BJ (cell line): Measurements from ENCODE around the gene TFE3. TPM values are rescaled to one million over a fixed set of nuclear protein-coding genes. Genes with fewer than 3 reads are reported as not detected.

Experiments
- CTCF ChIA-PET: fragments of 350-600 bp; formaldehyde crosslinking; extraction: SDS; loops from one replicate; lab custom pipeline; 2021; ENCODE audit warnings: antibody characterized with exemption, inconsistent platforms; lab: Yijun Ruan, JAX
- POLR2A ChIA-PET: fragments of 300-600 bp; sonication (Branson Sonifier 250); formaldehyde crosslinking; extraction: SDS; loops from one replicate; lab custom pipeline; 2021; ENCODE audit warnings: antibody characterized with exemption; lab: Charles Lee
- DNase-seq: peaks from one replicate; pipeline ENCODE4 v3.0.0-alpha.2; 2011; ENCODE audit warnings: low read depth
- H3K27me3 ChIP-seq: 2 replicates; pipeline ENCODE4 v1.6.0; 2011; ENCODE audit warnings: low read length; ENCODE audit not compliant: control insufficient read depth, insufficient read depth
- H3K36me3 ChIP-seq: 2 replicates; pipeline ENCODE4 v1.5.1; 2011; ENCODE audit warnings: low read length; ENCODE audit not compliant: control insufficient read depth, insufficient read depth
- H3K4me3 ChIP-seq: 2 replicates; pipeline ENCODE4 v1.5.1; 2011; ENCODE audit warnings: low read depth, mild to moderate bottlenecking, control low read depth, low read length
- polyA plus RNA-seq: library from polyadenylated mRNA; depleted of rRNA; stranded (reverse); fragments of >200 nt; gene quantifications from 2 replicates; pipeline ENCODE4 v1.2.3, GENCODE V29; 2011
- TF ChIP-seq, protein P1 (sequence below): IDR thresholded peaks from 2 replicates; pipeline ENCODE4 v1.5.1; 2011; ENCODE audit warnings: low read depth, mild to moderate bottlenecking, control low read depth, inconsistent platforms, low read length, moderate library complexity; ENCODE audit not compliant: insufficient read depth

TFE3 gene
- polyA plus RNA-seq, 1 experiment, result 26.4 TPM

- CTCF ChIA-PET, result no interaction called here
- POLR2A ChIA-PET, result no interaction called here
- TF ChIP-seq, protein P1, sequence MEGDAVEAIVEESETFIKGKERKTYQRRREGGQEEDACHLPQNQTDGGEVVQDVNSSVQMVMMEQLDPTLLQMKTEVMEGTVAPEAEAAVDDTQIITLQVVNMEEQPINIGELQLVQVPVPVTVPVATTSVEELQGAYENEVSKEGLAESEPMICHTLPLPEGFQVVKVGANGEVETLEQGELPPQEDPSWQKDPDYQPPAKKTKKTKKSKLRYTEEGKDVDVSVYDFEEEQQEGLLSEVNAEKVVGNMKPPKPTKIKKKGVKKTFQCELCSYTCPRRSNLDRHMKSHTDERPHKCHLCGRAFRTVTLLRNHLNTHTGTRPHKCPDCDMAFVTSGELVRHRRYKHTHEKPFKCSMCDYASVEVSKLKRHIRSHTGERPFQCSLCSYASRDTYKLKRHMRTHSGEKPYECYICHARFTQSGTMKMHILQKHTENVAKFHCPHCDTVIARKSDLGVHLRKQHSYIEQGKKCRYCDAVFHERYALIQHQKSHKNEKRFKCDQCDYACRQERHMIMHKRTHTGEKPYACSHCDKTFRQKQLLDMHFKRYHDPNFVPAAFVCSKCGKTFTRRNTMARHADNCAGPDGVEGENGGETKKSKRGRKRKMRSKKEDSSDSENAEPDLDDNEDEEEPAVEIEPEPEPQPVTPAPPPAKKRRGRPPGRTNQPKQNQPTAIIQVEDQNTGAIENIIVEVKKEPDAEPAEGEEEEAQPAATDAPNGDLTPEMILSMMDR, result no peak
- no peaks in the 10 kb centered on the region for H3K27me3 ChIP-seq
- no peak overlapping the region for H3K4me3 ChIP-seq
- H3K36me3 ChIP-seq, result peaks cover 6% of the 10 kb centered on the region
- DNase-seq, result no peak
Observed at GRCh38 chrX:49077941-49078340, 34.8 kb upstream of the TFE3 start.

- ChIA-PET POLR2A (no interaction called here), CTCF (no interaction called here)
- no peak for DNase-seq
- Histone ChIP-seq H3K27me3 (no peaks in the 10 kb centered on the region), H3K4me3 (no peak overlapping the region), H3K36me3 (peaks cover 6% of the 10 kb centered on the region)
- TF ChIP-seq, protein P1, result no peak
Observed at GRCh38 chrX:49075347-49075746, 32.2 kb upstream of the TFE3 start.

- peak; percentile 62 for DNase-seq
- ChIA-PET POLR2A (no interaction called here), CTCF (interaction anchor here (1.1 kb wide), 1 partner anchor 8 kb away, joined by 3 read pairs; no protein-coding TSS in a partner anchor)
- Histone ChIP-seq H3K27me3 (no peaks in the 10 kb centered on the region), H3K36me3 (peaks cover 6% of the 10 kb centered on the region), H3K4me3 (peak within 1 kb of the TSS; percentile 76)
- TF ChIP-seq, protein P1, result no peak
Observed at GRCh38 chrX:49073601-49074575, 30.7 kb upstream of the TFE3 start, which contains the start of gene PRAF2. TSS of gene PRAF2 (minus strand) at chrX:49074002. CDS start at chrX:49073987, 15 bp downstream.

GRCh38 chrX:49072712-49073095, 29.5 kb upstream of the TFE3 start:
- no peak for DNase-seq
- CTCF ChIA-PET, result no interaction called here
- TF ChIP-seq, protein P1, result no peak

More at GRCh38 chrX:49072712-49073095, 29.5 kb upstream of the TFE3 start:
- Histone ChIP-seq H3K36me3 (peaks cover 4% of the 10 kb centered on the region; the same call in 1 of the 2 replicates), H3K4me3 (peak overlapping the region; percentile 76), H3K27me3 (no peaks in the 10 kb centered on the region)
- POLR2A ChIA-PET, result no interaction called here
